ENCODE data around the gene SLX9.

Gene SLX9

GRCh38 chr21:44939532-44940115 is at the start of gene SLX9:
TSS of gene SLX9 (plus strand) at chr21:44940029. CDS start at chr21:44940058, 29 bp downstream.
- peak; percentile 69 to 80 for DNase-seq (ENCODE audit: low read depth in 1 of 2, low spot score in 1 of 2)

GRCh38 chr21:44890338-44890931 is 49.4 kb upstream of the SLX9 start:
- no peak for DNase-seq (ENCODE audit: low read depth in 1 of 2, low spot score in 1 of 2)

GRCh38 chr21:44890961-44891541 is 48.8 kb upstream of the SLX9 start:
- no peak for DNase-seq (ENCODE audit: low read depth in 1 of 2, low spot score in 1 of 2)

- DNase-seq (ENCODE audit: low read depth in 1 of 2, low spot score in 1 of 2): no peak
Observed at GRCh38 chr21:44891631-44892031, 48.2 kb upstream of the SLX9 start.

DNA sequence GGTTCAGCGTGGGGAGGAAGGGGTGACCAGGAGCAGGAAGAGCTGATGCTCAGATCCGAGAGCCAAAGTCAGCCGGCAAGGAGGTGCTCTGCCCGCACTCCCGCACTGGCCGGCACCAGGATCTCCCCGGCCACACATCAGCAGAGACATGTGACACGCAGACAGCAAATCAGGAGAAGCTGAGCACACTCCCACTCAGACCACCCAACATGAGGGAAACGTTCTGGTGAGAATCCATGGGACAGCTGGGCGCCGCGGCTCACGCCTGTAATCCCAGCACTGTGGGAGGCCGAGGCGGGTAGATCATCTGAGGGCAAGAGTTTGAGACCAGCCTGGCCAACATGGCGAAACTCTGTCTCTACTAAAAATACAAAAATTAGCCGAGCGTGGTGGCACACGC is 47.7 kb upstream of the SLX9 start:
- no peak for DNase-seq (ENCODE audit: low read depth in 1 of 2, low spot score in 1 of 2)

GRCh38 chr21:44892536-44893277 is 47.1 kb upstream of the SLX9 start:
- peak; percentile 68 to 73 for DNase-seq (ENCODE audit: low read depth in 1 of 2, low spot score in 1 of 2)

GRCh38 chr21:44893278-44893556 is 46.6 kb upstream of the SLX9 start:
- DNase-seq (ENCODE audit: low read depth in 1 of 2, low spot score in 1 of 2): no peak

- no peak for DNase-seq (ENCODE audit: low read depth in 1 of 2, low spot score in 1 of 2)
Observed at GRCh38 chr21:44893948-44894656, 45.7 kb upstream of the SLX9 start.

DNA sequence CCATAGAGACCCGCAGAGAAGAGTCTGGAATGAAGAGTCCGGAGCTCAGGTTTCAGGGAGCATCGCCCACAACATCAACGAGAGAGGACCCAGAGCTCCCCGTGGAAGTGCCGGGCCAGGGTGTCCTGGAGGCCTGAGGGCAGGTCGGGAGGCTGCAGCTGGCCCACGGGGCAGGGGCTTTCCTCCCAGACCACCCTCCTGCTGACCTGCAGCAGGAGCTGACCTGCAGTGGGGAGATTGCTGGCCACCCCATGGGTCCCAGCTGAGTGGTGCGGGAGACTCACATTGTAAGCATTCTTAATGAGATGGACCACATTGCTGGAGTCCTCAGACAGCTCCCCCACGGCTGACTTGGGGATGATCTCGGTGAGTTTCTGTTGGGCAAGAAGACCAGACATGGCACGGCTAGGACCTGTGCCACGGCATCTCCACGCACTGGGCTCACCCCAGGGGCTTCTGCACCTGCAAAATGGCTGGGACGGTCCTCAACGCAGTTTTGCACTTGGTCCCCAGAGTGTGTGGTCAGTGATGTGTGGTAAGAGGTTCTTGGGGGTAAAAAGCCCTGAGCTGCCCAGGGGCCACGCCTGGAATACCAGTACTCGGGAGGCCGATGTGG is 45.0 kb upstream of the SLX9 start:
- no peak for DNase-seq (ENCODE audit: low read depth in 1 of 2, low spot score in 1 of 2)

- DNase-seq (ENCODE audit: low read depth in 1 of 2, low spot score in 1 of 2): no peak
Observed at GRCh38 chr21:44895859-44896258, 44.0 kb upstream of the SLX9 start.

DNA sequence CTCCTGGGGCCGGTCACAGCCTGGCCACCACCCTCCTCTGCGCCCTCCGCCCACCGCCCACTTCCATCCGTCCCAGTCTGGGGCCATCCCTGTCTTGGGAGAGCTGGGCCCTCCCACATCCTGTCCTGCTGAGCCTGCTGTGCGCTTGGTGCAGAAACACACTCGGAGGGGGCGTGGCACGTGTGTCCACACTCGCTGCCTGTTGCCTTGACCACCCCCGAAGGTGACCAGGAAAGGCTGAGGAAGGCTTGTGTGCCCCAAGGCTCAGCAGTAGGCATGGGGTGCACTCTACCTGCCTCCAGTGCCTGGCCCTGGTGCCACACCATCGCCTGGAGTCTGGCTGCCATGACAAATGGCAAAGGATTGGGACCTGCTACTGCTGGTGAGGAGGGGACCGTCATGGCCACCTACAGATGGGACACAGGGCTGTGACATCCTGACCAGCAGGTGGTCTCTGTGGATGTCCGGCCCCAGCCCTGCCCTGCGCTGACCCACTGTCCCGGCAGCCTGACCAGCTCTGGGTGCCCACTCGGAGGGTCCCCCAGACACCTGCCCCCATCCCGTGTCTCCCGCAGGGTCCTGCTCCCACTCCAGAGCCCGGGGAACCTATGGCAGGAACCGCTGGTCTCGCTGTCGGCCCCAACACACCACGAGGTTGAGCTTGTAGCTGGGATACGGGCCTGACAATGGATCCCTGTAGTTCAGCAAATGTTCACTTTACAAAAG is 43.1 kb upstream of the SLX9 start:
- DNase-seq (ENCODE audit: low read depth in 1 of 2, low spot score in 1 of 2): no peak

- DNase-seq (ENCODE audit: low read depth in 1 of 2, low spot score in 1 of 2): no peak
Observed at GRCh38 chr21:44897326-44898010, 42.4 kb upstream of the SLX9 start.

DNA sequence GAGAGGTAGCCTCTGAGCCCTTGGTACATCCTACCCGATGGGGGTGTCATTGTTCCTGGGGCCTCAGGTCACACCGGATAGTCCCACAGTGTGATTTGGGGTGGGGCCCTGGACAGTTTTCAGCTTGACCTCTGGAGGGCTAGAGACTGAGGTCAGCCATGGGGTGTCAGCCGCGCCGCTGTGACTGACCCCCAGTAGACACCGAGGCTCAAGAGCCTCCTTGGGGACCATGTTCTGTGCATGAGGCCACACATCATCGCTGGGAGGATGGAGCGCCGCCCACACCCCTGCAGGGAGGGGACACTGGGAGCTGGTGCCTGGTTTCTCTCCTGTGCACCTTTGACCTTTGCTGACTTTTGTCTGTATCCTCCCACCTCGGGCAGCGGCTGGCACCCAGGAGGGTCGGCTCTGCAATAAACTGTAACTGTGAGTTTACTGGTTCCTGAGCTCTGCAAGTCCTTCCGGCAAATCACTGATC is 41.8 kb upstream of the SLX9 start:
- DNase-seq (ENCODE audit: low read depth in 1 of 2, low spot score in 1 of 2): no peak

GRCh38 chr21:44898851-44899767 is 40.7 kb upstream of the SLX9 start:
- DNase-seq (ENCODE audit: low read depth in 1 of 2, low spot score in 1 of 2): no peak

DNA sequence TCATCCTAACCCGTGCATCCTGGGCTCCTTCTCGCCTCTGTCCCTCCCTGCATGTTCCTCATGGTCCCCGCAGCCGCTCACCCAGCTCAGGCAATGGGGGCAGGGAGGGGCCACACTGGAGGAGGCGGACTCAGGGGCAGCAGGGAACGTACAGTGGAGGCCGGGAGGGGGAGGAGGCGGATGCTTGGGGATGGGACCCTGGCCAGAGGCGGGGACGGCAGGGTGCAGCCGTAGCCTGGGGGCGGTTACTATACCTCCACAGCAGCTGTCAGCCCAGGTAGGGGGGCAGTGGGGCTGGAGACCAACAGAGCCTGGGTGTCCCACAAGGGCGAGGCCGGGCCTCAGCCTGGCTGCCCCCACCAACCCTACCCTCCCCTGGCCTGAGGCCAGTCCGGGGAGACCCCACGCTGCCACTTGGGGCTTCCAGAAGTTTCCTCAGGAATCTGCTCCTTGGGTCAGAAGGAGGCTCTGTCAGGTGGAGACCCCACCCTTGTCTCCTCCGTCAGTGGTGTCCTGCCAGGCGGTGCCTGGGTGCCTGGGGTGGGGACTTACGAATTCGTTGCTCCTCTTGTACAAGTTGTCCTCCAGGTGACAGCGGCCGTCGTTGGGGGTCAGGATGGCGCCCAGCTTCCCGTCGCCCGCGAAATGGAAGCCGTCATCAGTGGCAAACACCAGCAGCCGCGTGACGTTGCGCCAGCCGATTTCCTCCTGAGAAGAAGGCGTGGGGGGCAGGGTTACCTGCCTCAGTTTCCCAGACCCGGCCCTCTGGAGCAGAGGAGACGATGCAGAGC is 39.9 kb upstream of the SLX9 start:
- DNase-seq (ENCODE audit: low read depth in 1 of 2, low spot score in 1 of 2): no peak

- no peak for DNase-seq (ENCODE audit: low read depth in 1 of 2, low spot score in 1 of 2)
Observed at GRCh38 chr21:44900559-44901251, 39.1 kb upstream of the SLX9 start.

DNA sequence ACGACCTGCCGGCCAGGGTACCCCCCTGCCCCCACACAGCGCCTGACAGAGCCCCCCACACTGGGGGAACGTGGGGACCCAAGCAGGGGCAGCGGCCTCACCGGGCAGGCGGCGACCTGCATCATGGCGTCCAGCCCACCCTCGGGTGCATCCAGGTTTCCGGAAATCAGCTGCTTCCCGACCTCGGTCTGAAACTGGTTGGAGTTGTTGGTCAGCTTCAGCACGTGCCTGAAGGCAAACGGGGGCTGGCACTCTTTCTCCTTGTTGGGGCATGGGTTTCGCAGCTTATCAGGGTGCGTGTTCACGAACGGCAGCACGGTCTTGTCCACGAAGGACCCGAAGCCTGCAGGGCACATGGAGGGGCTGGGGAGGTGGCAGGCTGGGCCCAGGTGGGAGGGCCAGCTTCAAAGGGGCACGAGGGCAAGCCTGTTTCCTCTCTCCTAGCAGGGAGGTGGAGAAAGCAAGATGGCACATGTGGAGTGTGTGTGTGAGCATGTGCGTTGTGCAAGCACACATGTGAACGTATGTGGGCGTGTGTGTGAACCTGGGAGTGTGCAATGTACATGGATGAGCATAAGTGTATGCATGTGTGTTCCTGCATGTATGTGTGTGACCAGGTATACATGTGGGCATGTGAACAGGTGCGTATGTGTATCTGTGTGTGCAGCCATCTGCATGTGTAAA is 38.3 kb upstream of the SLX9 start:
- DNase-seq (ENCODE audit: low read depth in 1 of 2, low spot score in 1 of 2): no peak

Measured in stimulated activated CD4-positive, alpha-beta T cell treated with anti-CD3 and anti-CD28 coated beads, Interleukin-15, amount 100 ng/mL, for 1 hour (primary cell).